A549 (cell line): ENCODE measurements around the gene TMEM222.

Experiments
- BHLHE40 ChIP-seq: IDR thresholded peaks from 2 replicates; pipeline ENCODE4 v1.6.1; 2012; ENCODE audit warnings: low read depth, low read length, inconsistent platforms
- CHD2 ChIP-seq: fragments of 150-350 bp; IDR thresholded peaks from 2 replicates; pipeline ENCODE4 v1.6.1; 2014; ENCODE audit warnings: low read length; ENCODE audit not compliant: partially characterized antibody
- EP300 ChIP-seq, 2 experiments: fragments of >200 bp; sonication (Bioruptor Twin); formaldehyde crosslinking; IDR thresholded peaks; 2 replicates in 1 of 2; 3 replicates in 1 of 2; pipeline ENCODE4 v1.6.1; 2016 to 2017
- HOXA7 ChIP-seq: fragments of 250-450 bp; sonication (Bioruptor Pico); IDR thresholded peaks from 2 replicates; pipeline ENCODE4 v1.5.0; 2020; ENCODE audit warnings: mild to moderate bottlenecking, moderate library complexity
- NPAS2 ChIP-seq: fragments of 250-450 bp; sonication (Bioruptor Pico); IDR thresholded peaks from 2 replicates; pipeline ENCODE4 v1.8.0; 2022; ENCODE audit warnings: mild to moderate bottlenecking, moderate library complexity, borderline replicate concordance
- NR3C1 ChIP-seq: fragments of >200 bp; sonication (Bioruptor Twin); formaldehyde crosslinking; IDR thresholded peaks from 3 replicates; pipeline ENCODE4 v1.6.1; 2017
- POLR2A ChIP-seq: IDR thresholded peaks from 2 replicates; pipeline ENCODE4 v1.6.1; 2012; ENCODE audit warnings: mild to moderate bottlenecking, low read length
- RFX5 ChIP-seq: fragments of 450-650 bp; IDR thresholded peaks from 2 replicates; pipeline ENCODE4 v1.7.1; 2014; ENCODE audit warnings: antibody characterized with exemption, mild to moderate bottlenecking, moderate library complexity
- TF ChIP-seq, protein P1 (sequence below): fragments of >200 bp; sonication (Bioruptor Twin); formaldehyde crosslinking; IDR thresholded peaks from 3 replicates; pipeline ENCODE4 v1.5.1; 2016
- TF ChIP-seq, protein P2 (sequence below): IDR thresholded peaks from 2 replicates; pipeline ENCODE4 v1.6.1; 2012
- TF ChIP-seq, protein P3 (sequence below): fragments of >200 bp; sonication (Bioruptor Twin); formaldehyde crosslinking; IDR thresholded peaks from 3 replicates; pipeline ENCODE4 v1.6.1; 2016

DNA sequence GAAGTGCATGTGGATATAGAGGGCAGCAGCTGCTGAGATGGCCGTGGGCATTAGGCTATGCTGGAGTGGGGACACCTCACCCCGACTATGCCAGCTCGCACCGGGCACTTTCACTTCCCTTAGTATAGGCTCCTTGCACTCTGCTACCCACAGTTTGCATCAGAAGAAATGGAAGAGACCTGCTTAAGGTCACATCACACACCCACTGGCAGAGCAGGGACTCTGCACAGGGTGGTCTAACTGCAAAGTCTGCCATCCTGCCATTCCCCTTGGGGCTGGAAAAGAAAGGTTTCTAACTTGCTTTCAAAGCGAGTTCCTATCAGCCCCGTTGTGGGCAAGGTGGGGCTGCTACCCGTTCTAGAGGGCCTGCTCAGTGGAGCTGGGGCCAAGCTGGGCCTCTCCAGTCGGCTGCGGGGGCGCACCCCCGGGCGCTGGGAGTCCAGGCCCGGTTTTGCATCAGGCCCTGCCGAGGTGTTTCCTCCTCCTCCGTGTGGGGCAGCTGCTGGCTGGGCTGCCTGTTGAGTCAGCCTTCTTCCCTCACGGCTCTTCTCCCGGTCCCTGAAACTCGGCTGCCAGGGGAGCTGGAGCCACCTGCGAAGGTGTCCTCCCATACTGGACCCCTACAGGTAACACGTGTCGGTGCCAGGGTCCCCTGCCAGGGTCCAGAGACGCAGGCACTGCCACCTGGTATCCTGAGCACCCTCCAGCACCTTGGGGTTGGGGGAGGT, 19.7 kb downstream of the TMEM222 start, which contains the start of gene SYTL1:
- no peak for TF ChIP-seq NR3C1
- TF ChIP-seq, protein P1, sequence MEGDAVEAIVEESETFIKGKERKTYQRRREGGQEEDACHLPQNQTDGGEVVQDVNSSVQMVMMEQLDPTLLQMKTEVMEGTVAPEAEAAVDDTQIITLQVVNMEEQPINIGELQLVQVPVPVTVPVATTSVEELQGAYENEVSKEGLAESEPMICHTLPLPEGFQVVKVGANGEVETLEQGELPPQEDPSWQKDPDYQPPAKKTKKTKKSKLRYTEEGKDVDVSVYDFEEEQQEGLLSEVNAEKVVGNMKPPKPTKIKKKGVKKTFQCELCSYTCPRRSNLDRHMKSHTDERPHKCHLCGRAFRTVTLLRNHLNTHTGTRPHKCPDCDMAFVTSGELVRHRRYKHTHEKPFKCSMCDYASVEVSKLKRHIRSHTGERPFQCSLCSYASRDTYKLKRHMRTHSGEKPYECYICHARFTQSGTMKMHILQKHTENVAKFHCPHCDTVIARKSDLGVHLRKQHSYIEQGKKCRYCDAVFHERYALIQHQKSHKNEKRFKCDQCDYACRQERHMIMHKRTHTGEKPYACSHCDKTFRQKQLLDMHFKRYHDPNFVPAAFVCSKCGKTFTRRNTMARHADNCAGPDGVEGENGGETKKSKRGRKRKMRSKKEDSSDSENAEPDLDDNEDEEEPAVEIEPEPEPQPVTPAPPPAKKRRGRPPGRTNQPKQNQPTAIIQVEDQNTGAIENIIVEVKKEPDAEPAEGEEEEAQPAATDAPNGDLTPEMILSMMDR = no peak
- no peak for TF ChIP-seq BHLHE40
- TF ChIP-seq POLR2A = no peak
- TF ChIP-seq, protein P2, sequence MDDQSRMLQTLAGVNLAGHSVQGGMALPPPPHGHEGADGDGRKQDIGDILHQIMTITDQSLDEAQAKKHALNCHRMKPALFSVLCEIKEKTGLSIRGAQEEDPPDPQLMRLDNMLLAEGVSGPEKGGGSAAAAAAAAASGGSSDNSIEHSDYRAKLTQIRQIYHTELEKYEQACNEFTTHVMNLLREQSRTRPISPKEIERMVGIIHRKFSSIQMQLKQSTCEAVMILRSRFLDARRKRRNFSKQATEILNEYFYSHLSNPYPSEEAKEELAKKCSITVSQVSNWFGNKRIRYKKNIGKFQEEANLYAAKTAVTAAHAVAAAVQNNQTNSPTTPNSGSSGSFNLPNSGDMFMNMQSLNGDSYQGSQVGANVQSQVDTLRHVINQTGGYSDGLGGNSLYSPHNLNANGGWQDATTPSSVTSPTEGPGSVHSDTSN = no peak
- TF ChIP-seq HOXA7 (CRISPR knock-in tag) = no peak
- TF ChIP-seq NPAS2 (CRISPR knock-in tag) = no peak
- TF ChIP-seq EP300 (IDR thresholded peaks at IDR 0.05) = no peak
- TF ChIP-seq, protein P3, sequence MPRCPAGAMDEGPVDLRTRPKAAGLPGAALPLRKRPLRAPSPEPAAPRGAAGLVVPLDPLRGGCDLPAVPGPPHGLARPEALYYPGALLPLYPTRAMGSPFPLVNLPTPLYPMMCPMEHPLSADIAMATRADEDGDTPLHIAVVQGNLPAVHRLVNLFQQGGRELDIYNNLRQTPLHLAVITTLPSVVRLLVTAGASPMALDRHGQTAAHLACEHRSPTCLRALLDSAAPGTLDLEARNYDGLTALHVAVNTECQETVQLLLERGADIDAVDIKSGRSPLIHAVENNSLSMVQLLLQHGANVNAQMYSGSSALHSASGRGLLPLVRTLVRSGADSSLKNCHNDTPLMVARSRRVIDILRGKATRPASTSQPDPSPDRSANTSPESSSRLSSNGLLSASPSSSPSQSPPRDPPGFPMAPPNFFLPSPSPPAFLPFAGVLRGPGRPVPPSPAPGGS = no peak
- TF ChIP-seq CHD2 = no peak
- no peak for TF ChIP-seq RFX5
